ENCODE measurements around the gene DDX5.

The DDX5 gene

GRCh38 chr17:64506201-64506575, at the start of gene DDX5:
DDX5 (minus strand) TSS chr17:64506289; CDS start chr17:64506119, 170 bp downstream.
- TF ChIP-seq, protein P1, sequence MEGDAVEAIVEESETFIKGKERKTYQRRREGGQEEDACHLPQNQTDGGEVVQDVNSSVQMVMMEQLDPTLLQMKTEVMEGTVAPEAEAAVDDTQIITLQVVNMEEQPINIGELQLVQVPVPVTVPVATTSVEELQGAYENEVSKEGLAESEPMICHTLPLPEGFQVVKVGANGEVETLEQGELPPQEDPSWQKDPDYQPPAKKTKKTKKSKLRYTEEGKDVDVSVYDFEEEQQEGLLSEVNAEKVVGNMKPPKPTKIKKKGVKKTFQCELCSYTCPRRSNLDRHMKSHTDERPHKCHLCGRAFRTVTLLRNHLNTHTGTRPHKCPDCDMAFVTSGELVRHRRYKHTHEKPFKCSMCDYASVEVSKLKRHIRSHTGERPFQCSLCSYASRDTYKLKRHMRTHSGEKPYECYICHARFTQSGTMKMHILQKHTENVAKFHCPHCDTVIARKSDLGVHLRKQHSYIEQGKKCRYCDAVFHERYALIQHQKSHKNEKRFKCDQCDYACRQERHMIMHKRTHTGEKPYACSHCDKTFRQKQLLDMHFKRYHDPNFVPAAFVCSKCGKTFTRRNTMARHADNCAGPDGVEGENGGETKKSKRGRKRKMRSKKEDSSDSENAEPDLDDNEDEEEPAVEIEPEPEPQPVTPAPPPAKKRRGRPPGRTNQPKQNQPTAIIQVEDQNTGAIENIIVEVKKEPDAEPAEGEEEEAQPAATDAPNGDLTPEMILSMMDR (conservative IDR thresholded peaks at IDR 0.05; ENCODE audit: low read depth, low read length): no peak
- H3K4me3 ChIP-seq (ENCODE audit: low read length): peak within 1 kb of the TSS; percentile 60
- peak; percentile 92 for DNase-seq (ENCODE audit: low read depth)

DNA sequence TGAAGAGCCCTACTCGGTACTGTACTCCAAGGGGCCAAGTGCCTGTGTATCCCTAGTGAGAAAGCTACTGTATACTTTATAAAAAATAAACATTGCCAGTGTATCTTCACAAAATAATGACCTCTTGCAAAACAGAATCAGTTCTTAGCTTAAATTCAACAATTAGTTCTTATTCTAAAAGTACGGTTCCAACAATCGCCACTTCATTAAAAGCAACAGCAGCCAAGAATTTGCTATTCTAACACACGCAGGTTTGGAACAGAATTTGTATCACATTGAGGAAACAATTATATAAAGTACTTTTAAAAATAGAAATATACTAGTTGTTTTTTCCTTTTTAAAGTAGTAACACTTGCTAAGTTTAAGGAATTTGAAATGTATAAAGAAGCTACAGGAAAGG, 49.2 kb upstream of the DDX5 start:
- no peak for DNase-seq (ENCODE audit: low read depth)
- no peak overlapping the region for H3K4me3 ChIP-seq (ENCODE audit: low read length)
- TF ChIP-seq, protein P1 (conservative IDR thresholded peaks at IDR 0.05; ENCODE audit: low read depth, low read length): no peak

DNA sequence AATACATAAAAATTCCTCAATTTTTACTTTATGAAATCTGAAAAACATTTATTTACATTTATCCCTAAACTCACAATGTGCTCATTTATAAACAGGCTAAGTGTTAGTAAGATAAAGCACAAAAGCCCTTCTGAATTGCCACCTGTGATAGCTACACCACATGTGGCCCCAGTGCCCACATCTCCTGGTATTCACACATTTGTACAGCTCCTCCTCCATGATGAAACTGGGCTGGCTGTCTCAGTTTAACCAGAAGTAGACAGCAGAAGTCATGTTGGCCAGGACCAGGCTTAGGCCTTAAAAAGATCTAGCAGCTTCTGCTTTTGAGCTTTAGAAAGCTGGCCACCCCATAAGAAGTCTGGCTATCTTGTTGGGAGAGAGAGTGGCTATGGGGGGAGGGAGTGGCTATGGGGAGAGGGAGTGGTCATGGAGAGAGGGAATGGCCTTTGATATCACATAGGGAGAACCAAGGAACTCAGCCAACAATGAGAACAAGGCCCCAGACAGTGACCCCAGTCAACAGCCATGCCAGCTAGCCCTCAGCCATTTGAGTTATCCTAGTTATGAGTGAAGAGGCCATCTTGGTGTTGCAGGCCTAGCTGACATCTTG, 48.0 kb upstream of the DDX5 start:
- TF ChIP-seq, protein P1 (conservative IDR thresholded peaks at IDR 0.05; ENCODE audit: low read depth, low read length): no peak
- no peak overlapping the region for H3K4me3 ChIP-seq (ENCODE audit: low read length)
- DNase-seq (ENCODE audit: low read depth): no peak

DNA sequence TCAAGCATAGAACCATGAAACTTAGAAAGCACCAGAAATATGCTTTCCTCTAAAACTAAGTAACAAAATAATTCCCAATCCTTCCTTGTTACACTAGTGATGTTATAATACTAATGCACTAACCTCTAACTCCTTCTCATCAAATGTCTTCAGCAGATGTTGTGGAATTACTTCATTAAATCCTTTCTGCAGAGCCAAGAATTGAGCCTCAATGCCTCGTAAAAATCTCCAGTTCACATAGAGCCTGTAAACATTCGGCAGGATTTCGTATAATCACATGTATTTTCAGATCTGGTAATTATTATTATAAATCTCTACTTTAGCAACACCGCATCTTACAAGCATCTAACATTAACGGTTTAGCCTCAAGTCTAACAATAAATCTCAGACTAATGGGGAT, 45.4 kb upstream of the DDX5 start:
- TF ChIP-seq, protein P1 (conservative IDR thresholded peaks at IDR 0.05; ENCODE audit: low read depth, low read length): no peak
- DNase-seq (ENCODE audit: low read depth): no peak
- H3K4me3 ChIP-seq (ENCODE audit: low read length): no peak overlapping the region

GRCh38 chr17:64547319-64547718, 41.2 kb upstream of the DDX5 start:
- H3K4me3 ChIP-seq (ENCODE audit: low read length): no peak overlapping the region
- DNase-seq (ENCODE audit: low read depth): no peak
- TF ChIP-seq, protein P1 (conservative IDR thresholded peaks at IDR 0.05; ENCODE audit: low read depth, low read length): no peak

DNA sequence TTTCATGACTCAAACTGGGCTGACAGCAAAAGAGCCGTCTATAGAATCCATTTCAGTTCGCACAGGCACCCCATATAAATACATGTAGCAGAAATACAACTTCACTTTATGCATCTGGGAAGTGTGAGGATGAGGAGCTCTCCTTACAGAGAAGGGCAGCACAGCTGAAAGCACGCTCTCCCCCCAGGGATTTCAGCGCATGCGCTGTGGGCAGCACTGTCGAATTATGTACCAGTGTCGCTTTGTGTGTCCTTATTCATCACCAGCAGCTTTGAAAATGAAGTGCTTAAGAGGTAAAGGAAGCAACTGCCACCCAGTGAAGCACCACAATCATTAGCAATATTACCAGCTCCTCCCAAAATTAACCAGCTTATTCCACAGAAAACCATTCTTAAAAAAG, 40.6 kb upstream of the DDX5 start:
- TF ChIP-seq, protein P1 (conservative IDR thresholded peaks at IDR 0.05; ENCODE audit: low read depth, low read length): no peak
- no peak overlapping the region for H3K4me3 ChIP-seq (ENCODE audit: low read length)
- no peak for DNase-seq (ENCODE audit: low read depth)

DNA sequence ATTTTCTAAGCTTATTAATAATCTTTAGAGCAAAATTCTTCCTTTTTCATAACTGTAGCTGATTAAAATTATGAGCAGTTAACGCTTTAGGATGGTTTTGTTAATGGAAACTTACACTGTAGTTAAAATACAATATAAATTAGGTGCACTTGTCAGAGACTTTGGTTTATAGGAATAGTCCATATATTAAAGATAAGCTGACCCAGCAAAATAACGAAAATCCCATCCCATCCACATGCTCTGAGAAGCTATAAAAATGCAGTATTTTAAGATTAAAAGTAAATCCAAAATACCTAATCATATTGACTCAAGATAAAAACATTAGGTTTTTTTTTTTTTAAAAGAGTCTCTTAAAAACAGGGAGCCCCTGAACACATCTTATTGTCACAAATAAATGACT, 38.7 kb upstream of the DDX5 start:
- TF ChIP-seq, protein P1 (conservative IDR thresholded peaks at IDR 0.05; ENCODE audit: low read depth, low read length): no peak
- H3K4me3 ChIP-seq (ENCODE audit: low read length): no peak overlapping the region
- DNase-seq (ENCODE audit: low read depth): no peak
